ENCODE data around the gene GEMIN7. TPM values are rescaled to one million over a fixed set of nuclear protein-coding genes. Genes with fewer than 3 reads are reported as not detected.

Gene GEMIN7
- total RNA-seq, 1 donor from 2014 or later, result 46.0 TPM

GRCh38 chr19:45133661-45134060 lies 54.6 kb downstream of the GEMIN7 start:
- peaks cover 80% of the 10 kb centered on the region for H3K79me2 ChIP-seq (ENCODE audit: insufficient read depth, low read length)
- H3K4me2 ChIP-seq (ENCODE audit: low read length), result no peak overlapping the region
- peaks cover 5% of the 10 kb centered on the region for H3K4me1 ChIP-seq (ENCODE audit: insufficient read depth, low read length)
- peaks cover 92% of the 10 kb centered on the region for H4K20me1 ChIP-seq (ENCODE audit: insufficient read depth, low read length)
- TF ChIP-seq EZH2 (IDR thresholded peaks at IDR 0.05; ENCODE audit: insufficient read depth, low read length) (no peak), CTCF (IDR thresholded peaks at IDR 0.05; ENCODE audit: insufficient read depth, low read depth, low read length) (no peak)
- H3K9ac ChIP-seq (ENCODE audit: low read length), result no peak overlapping the region
- H3K27ac Mint-ChIP-seq (ENCODE audit: unreplicated experiment), result no peak overlapping the region
- peaks cover 9% of the 10 kb centered on the region for H3K36me3 Mint-ChIP-seq (ENCODE audit: low read depth, unreplicated experiment)
- no peak for FAIRE-seq
- no peak overlapping the region for H2AFZ ChIP-seq (ENCODE audit: low read depth, low read length)
- no peaks in the 10 kb centered on the region for H3K9me3 ChIP-seq (ENCODE audit: insufficient read depth, low read depth, low read length)
- no peaks in the 10 kb centered on the region for H3K27me3 ChIP-seq (ENCODE audit: insufficient read depth, low read length)
- no peaks in the 10 kb centered on the region for H3K36me3 ChIP-seq (ENCODE audit: insufficient read depth, low read length)
- H3K4me1 Mint-ChIP-seq (ENCODE audit: low read depth, unreplicated experiment), result peaks cover 20% of the 10 kb centered on the region
- DNase-seq (ENCODE audit: low read depth), result no peak
- no peaks in the 10 kb centered on the region for H3K9me3 Mint-ChIP-seq (ENCODE audit: unreplicated experiment)
- no peaks in the 10 kb centered on the region for H3K27me3 Mint-ChIP-seq (ENCODE audit: low read depth, unreplicated experiment)
- H3K4me3 ChIP-seq (ENCODE audit: insufficient read depth, low read depth, low read length), result no peak overlapping the region
- no peak overlapping the region for H3K27ac ChIP-seq (ENCODE audit: low read depth, low read length)
- H3K4me3 Mint-ChIP-seq (ENCODE audit: unreplicated experiment), result no peak overlapping the region

GRCh38 chr19:45135176-45135885 lies 56.3 kb downstream of the GEMIN7 start:
- Mint-ChIP-seq H3K4me3 (ENCODE audit: unreplicated experiment) (no peak overlapping the region), H3K27ac (ENCODE audit: unreplicated experiment) (no peak overlapping the region), H3K9me3 (ENCODE audit: unreplicated experiment) (no peaks in the 10 kb centered on the region), H3K36me3 (ENCODE audit: low read depth, unreplicated experiment) (peaks cover 9% of the 10 kb centered on the region), H3K27me3 (ENCODE audit: low read depth, unreplicated experiment) (no peaks in the 10 kb centered on the region), H3K4me1 (ENCODE audit: low read depth, unreplicated experiment) (peaks cover 20% of the 10 kb centered on the region)
- Histone ChIP-seq H3K9ac (ENCODE audit: low read length) (no peak overlapping the region), H3K9me3 (ENCODE audit: insufficient read depth, low read depth, low read length) (no peaks in the 10 kb centered on the region), H3K27me3 (ENCODE audit: insufficient read depth, low read length) (no peaks in the 10 kb centered on the region), H3K4me2 (ENCODE audit: low read length) (no peak overlapping the region), H4K20me1 (ENCODE audit: insufficient read depth, low read length) (peaks cover 85% of the 10 kb centered on the region), H3K36me3 (ENCODE audit: insufficient read depth, low read length) (no peaks in the 10 kb centered on the region), H3K27ac (ENCODE audit: low read depth, low read length) (no peak overlapping the region), H3K4me1 (ENCODE audit: insufficient read depth, low read length) (peaks cover 5% of the 10 kb centered on the region), H3K79me2 (ENCODE audit: insufficient read depth, low read length) (peaks cover 67% of the 10 kb centered on the region), H2AFZ (ENCODE audit: low read depth, low read length) (no peak overlapping the region), H3K4me3 (ENCODE audit: insufficient read depth, low read depth, low read length) (no peak overlapping the region)
- FAIRE-seq (no peak), DNase-seq (ENCODE audit: low read depth) (no peak)
- TF ChIP-seq CTCF (IDR thresholded peaks at IDR 0.05; ENCODE audit: insufficient read depth, low read depth, low read length) (no peak), EZH2 (IDR thresholded peaks at IDR 0.05; ENCODE audit: insufficient read depth, low read length) (no peak)

GRCh38 chr19:45136507-45137178 lies 57.6 kb downstream of the GEMIN7 start:
- peak overlapping the region; percentile 54 for H3K27ac Mint-ChIP-seq (ENCODE audit: unreplicated experiment)

More at GRCh38 chr19:45136507-45137178, 57.6 kb downstream of the GEMIN7 start:
- Mint-ChIP-seq H3K36me3 (ENCODE audit: low read depth, unreplicated experiment) (peaks cover 9% of the 10 kb centered on the region), H3K27me3 (ENCODE audit: low read depth, unreplicated experiment) (no peaks in the 10 kb centered on the region), H3K4me1 (ENCODE audit: low read depth, unreplicated experiment) (peaks cover 17% of the 10 kb centered on the region), H3K9me3 (ENCODE audit: unreplicated experiment) (no peaks in the 10 kb centered on the region), H3K4me3 (ENCODE audit: unreplicated experiment) (no peak overlapping the region)
- no peak for DNase-seq (ENCODE audit: low read depth)
- H3K4me3 ChIP-seq (ENCODE audit: insufficient read depth, low read depth, low read length), result no peak overlapping the region
- H3K27me3 ChIP-seq (ENCODE audit: insufficient read depth, low read length), result no peaks in the 10 kb centered on the region
- H3K4me1 ChIP-seq (ENCODE audit: insufficient read depth, low read length), result no peaks in the 10 kb centered on the region
- no peaks in the 10 kb centered on the region for H3K9me3 ChIP-seq (ENCODE audit: insufficient read depth, low read depth, low read length)
- H3K4me2 ChIP-seq (ENCODE audit: low read length), result no peak overlapping the region
- FAIRE-seq, result no peak
- no peak overlapping the region for H3K27ac ChIP-seq (ENCODE audit: low read depth, low read length)
- H3K36me3 ChIP-seq (ENCODE audit: insufficient read depth, low read length), result no peaks in the 10 kb centered on the region
- no peak overlapping the region for H3K9ac ChIP-seq (ENCODE audit: low read length)
- no peak overlapping the region for H2AFZ ChIP-seq (ENCODE audit: low read depth, low read length)
- H3K79me2 ChIP-seq (ENCODE audit: insufficient read depth, low read length), result peaks cover 58% of the 10 kb centered on the region
- TF ChIP-seq CTCF (IDR thresholded peaks at IDR 0.05; ENCODE audit: insufficient read depth, low read depth, low read length), result no peak
- no peak for TF ChIP-seq EZH2 (IDR thresholded peaks at IDR 0.05; ENCODE audit: insufficient read depth, low read length)
- H4K20me1 ChIP-seq (ENCODE audit: insufficient read depth, low read length), result peaks cover 72% of the 10 kb centered on the region

Measured in astrocyte (in vitro differentiated cells and primary cell).